K562 (cell line): ENCODE measurements around the gene ERVW-1. TPM values are rescaled to one million over a fixed set of nuclear protein-coding genes. Genes with fewer than 3 reads are reported as not detected.

Source experiments
- ATF7 ChIP-seq: fragments of 450-650 bp; IDR thresholded peaks from 2 replicates; pipeline ENCODE4 v1.7.1; 2014; ENCODE audit warnings: mild to moderate bottlenecking, moderate library complexity
- E2F6 ChIP-seq, 2 experiments: IDR thresholded peaks; 2 replicates each; pipeline ENCODE4 v1.6.1; 2011; ENCODE audit warnings: borderline replicate concordance in 1 of 2, control low read depth in 1 of 2, low read depth in 1 of 2, low read length in 1 of 2, mild to moderate bottlenecking in 1 of 2, mixed read lengths in 1 of 2, moderate library complexity in 1 of 2; ENCODE audit not compliant: insufficient read depth in 1 of 2, insufficient read length in 1 of 2, poor library complexity in 1 of 2, severe bottlenecking in 1 of 2; ENCODE audit errors: extremely low read depth in 1 of 2
- EP300 ChIP-seq: IDR thresholded peaks from 2 replicates; pipeline ENCODE4 v1.6.1; 2012; ENCODE audit warnings: low read length, improper control_type of control experiment
- ESRRA ChIP-seq: fragments of 450-650 bp; IDR thresholded peaks from 2 replicates; pipeline ENCODE4 v1.6.1; 2014; ENCODE audit warnings: low read depth, mild to moderate bottlenecking, moderate library complexity, borderline replicate concordance
- FOXK1 ChIP-seq: sonication (generic); formaldehyde crosslinking; IDR thresholded peaks from 2 replicates; pipeline ENCODE4 v1.8.0; 2022; ENCODE audit warnings: missing genetic modification reagents, mild to moderate bottlenecking, borderline replicate concordance
- FUS ChIP-seq: fragments of 200-400 bp; formaldehyde crosslinking; optimal IDR thresholded peaks from 2 replicates; pipeline ENCODE3; 2017; ENCODE audit warnings: low read depth, low read length
- HDAC3 ChIP-seq: fragments of 450-650 bp; IDR thresholded peaks from 2 replicates; pipeline ENCODE4 v1.6.1; 2018; ENCODE audit warnings: borderline replicate concordance, mild to moderate bottlenecking, moderate library complexity; ENCODE audit not compliant: partially characterized antibody
- HMG20A ChIP-seq: fragments of 450-650 bp; formaldehyde crosslinking; conservative IDR thresholded peaks from 2 replicates; pipeline ENCODE4 v1.4.0; 2020; ENCODE audit warnings: mild to moderate bottlenecking, mixed read lengths
- ILK ChIP-seq: fragments of 450-650 bp; IDR thresholded peaks from 2 replicates; pipeline ENCODE4 v1.6.1; 2016; ENCODE audit warnings: missing genetic modification characterization, low read depth, mild to moderate bottlenecking, missing compliant biosample characterization, moderate library complexity, borderline replicate concordance
- JUND ChIP-seq, 2 experiments: IDR thresholded peaks; 2 replicates in 1 of 2; 3 replicates in 1 of 2; pipeline ENCODE4 v1.6.1; 2011; ENCODE audit warnings: borderline replicate concordance in 2 of 2, low read depth in 2 of 2, low read length in 2 of 2, improper control_type of control experiment in 1 of 2, missing biosample characterization in 1 of 2, missing genetic modification characterization in 1 of 2, missing genetic modification reagents in 1 of 2
- MNT ChIP-seq, 2 experiments: fragments of 450-650 bp; conservative IDR thresholded peaks; 2 replicates each; pipeline ENCODE4 v1.6.1; 2017; ENCODE audit warnings: mild to moderate bottlenecking in 2 of 2, moderate library complexity in 2 of 2
- NFE2L1 ChIP-seq: fragments of 450-650 bp; IDR thresholded peaks from 2 replicates; pipeline ENCODE4 v1.6.1; 2016; ENCODE audit warnings: missing genetic modification characterization, low read depth, mild to moderate bottlenecking, missing compliant biosample characterization, moderate library complexity, borderline replicate concordance
- NR2C2 ChIP-seq, 2 experiments: fragments of 200-800 bp in 1 of 2; sonication (Bioruptor generic) in 1 of 2; sonication (generic) in 1 of 2; formaldehyde crosslinking in 1 of 2; IDR thresholded peaks; 2 replicates each; pipeline versions ENCODE4 v1.6.1 to v1.8.0; 2016 to 2022; ENCODE audit warnings: mild to moderate bottlenecking in 1 of 2, missing compliant biosample characterization in 1 of 2, missing genetic modification characterization in 1 of 2, missing genetic modification reagents in 1 of 2
- PKNOX1 ChIP-seq: fragments of 450-650 bp; IDR thresholded peaks from 2 replicates; pipeline ENCODE4 v1.6.1; 2016
- POU5F1 ChIP-seq: fragments of 150-350 bp; IDR thresholded peaks from 2 replicates; pipeline ENCODE4 v1.6.1; 2014; ENCODE audit warnings: borderline replicate concordance, low read length, low read depth, mild to moderate bottlenecking; ENCODE audit not compliant: partially characterized antibody
- SIRT6 ChIP-seq: IDR thresholded peaks from one replicate; pipeline ENCODE4 v1.6.1; 2012; ENCODE audit warnings: low read depth, mild to moderate bottlenecking, control low read depth, inconsistent platforms, low read length, moderate library complexity
- SMARCB1 ChIP-seq: IDR thresholded peaks from 2 replicates; pipeline ENCODE4 v1.6.1; 2011; ENCODE audit warnings: improper control_type of control experiment, low read depth; ENCODE audit not compliant: insufficient read length
- SMARCE1 ChIP-seq: fragments of 450-650 bp; IDR thresholded peaks from 2 replicates; pipeline ENCODE4 v1.7.1; 2016; ENCODE audit warnings: mild to moderate bottlenecking
- SRSF1 ChIP-seq: fragments of 200-400 bp; formaldehyde crosslinking; IDR thresholded peaks from 2 replicates; pipeline ENCODE4 v1.6.1; 2017; ENCODE audit warnings: mild to moderate bottlenecking, low read depth, low read length, moderate library complexity
- ZFP91 ChIP-seq: sonication (generic); formaldehyde crosslinking; IDR thresholded peaks from 2 replicates; pipeline ENCODE4 v1.8.0; 2022; ENCODE audit warnings: mild to moderate bottlenecking, missing genetic modification reagents
- polyA plus RNA-seq, 8 experiments: library from polyadenylated mRNA; depleted of rRNA in 4 of 8; stranded (reverse) in 5 of 8; unstranded in 3 of 8; fragments of >200 nt; fragmentation: Nextera tagmentation in 2 of 8; fragmentation: Illumina TruSeq in 1 of 8; extraction: Ambion mirVana in 2 of 8; extraction: Trizol in 1 of 8; gene quantifications; 2 replicates each; pipeline versions ENCODE4 v1.2.1 to v1.2.3, GENCODE V29; 2011 to 2014; ENCODE audit warnings: inconsistent platforms in 1 of 8, missing spikeins in 1 of 8
- total RNA-seq, 7 experiments: library from RNA; depleted of rRNA in 6 of 7; stranded (reverse); fragments of >200 nt in 6 of 7; fragmentation: Illumina TruSeq in 2 of 7; extraction: Trizol in 2 of 7; gene quantifications; 2 replicates each; pipeline versions ENCODE4 v1.2.1 to v1.2.3, GENCODE V29; 2011 to 2021; ENCODE audit warnings: low replicate concordance in 1 of 7

Gene ERVW-1
- total and polyA plus RNA-seq, 9 of the 15 experiments (the other 6 are each of a cell fraction or from before 2014, with no cell fraction given): not detected

GRCh38 chr7:92448205-92448747, 29.5 kb downstream of the ERVW-1 start (continued):
- TF ChIP-seq ESRRA (0 out of 2 replicates have a peak, but pooled peaks have one; percentile 11), MNT (conservative IDR thresholded peaks at IDR 0.05) (peak in 1 of 2 experiments; percentile 34; a peak in 3 of 4 replicates), SIRT6 (no peak), HDAC3 (peak; percentile 34), E2F6 (IDR thresholded peaks at IDR 0.05; ENCODE audit: borderline replicate concordance in 1 of 2, extremely low read depth in 1 of 2, insufficient read depth in 1 of 2, insufficient read length in 1 of 2, low read depth in 1 of 2, low read length in 1 of 2, poor library complexity in 1 of 2, severe bottlenecking in 1 of 2) (peak in 1 of 2 experiments; percentile 82), FOXK1 (CRISPR knock-in tag) (no peak), ILK (tag) (no peak), ATF7 (peak; percentile 89), POU5F1 (no peak), NFE2L1 (no peak), NR2C2 (CRISPR knock-in tag; IDR thresholded peaks at IDR 0.05) (no peak), NR2C2 (tag; IDR thresholded peaks at IDR 0.05) (no peak), SMARCE1 (peak; percentile 75), ZFP91 (CRISPR knock-in tag) (no peak), FUS (no peak), SRSF1 (no peak), HMG20A (CRISPR knock-in tag) (no peak), SMARCB1 (no peak), EP300 (peak; percentile 38; the same call in 1 of the 2 replicates), JUND (IDR thresholded peaks at IDR 0.05; ENCODE audit: borderline replicate concordance, low read depth, low read length) (peak; percentile 42; the same call in 1 of the 2 replicates), JUND (tag; IDR thresholded peaks at IDR 0.05; ENCODE audit: borderline replicate concordance, low read depth, low read length) (peak; percentile 54; the same call in 1 of the 3 replicates), PKNOX1 (peak; percentile 53)
